GM18861 (cell line): ENCODE data around the gene KLHL26.
"Not testable (repeated sequence)": the region's sequence is repeated elsewhere in the genome, so short reads cannot be mapped to it uniquely, and the experiment has no call there.

Experiments
- ATAC-seq: cut with Tn5 transposase; IDR thresholded peaks from one replicate; pipeline ENCODE4 v1.9.1; 2021; ENCODE audit not compliant: unreplicated experiment

Gene KLHL26

DNA sequence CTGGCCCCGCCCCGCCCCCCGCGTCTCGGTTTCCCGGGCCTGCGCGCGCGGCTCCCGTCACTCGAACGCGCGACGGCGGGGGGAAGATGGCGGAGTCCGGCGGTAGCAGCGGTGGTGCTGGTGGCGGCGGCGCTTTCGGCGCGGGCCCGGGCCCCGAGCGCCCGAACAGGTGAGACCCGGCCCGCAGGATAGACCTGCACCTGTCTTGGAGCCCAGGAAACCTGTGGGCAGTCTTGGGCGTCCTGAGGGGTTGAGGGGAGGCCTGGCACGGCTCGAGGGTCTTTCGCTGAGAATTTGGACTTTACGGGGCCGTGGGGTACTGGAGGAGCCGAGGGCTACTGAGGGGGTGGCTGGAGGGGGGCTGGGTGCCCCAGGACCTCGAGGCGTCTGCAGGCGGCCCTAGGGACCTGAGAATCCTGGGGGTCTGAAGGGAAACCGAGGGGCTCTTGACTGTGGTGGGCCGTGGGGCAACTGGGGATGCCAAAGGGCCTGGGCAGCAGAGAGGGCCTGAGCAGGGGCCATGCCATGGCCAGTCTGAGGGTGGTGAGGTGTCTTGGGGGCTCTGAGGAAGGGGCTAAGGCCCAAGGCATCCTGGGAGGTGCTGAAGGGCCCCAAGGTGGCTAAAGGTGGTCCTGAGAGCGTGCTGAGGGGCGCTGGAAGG lies at the start of gene KLHL26:
Gene KLHL26 (plus strand): TSS at position 60 of the 661 bp plus-strand sequence. CDS start 27 bp downstream, at position 87.
- ATAC-seq, result no peak

DNA sequence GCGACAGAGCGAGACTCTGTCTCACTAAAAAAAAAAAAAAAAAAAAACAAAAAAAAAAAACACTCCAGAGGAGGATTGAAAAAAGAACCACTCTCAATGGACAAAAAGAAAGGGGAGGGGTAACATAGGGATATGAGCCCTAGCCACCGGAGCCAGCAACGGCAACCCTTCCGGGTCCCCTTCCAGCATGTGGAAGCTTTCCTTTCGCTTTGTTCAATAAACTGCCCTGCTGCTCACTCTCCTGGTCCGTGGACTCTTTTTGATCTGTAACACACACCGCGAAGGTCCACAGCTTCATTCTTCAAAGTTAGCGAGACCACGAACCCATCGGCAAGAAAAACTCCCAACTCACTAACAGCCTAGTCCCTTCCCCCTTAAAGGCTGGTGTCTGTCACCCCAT lies 49.3 kb upstream of the KLHL26 start:
- no peak for ATAC-seq

GRCh38 chr19:18587962-18588610 lies 48.7 kb upstream of the KLHL26 start:
- no peak for ATAC-seq

- peak; percentile 72 for ATAC-seq
These were observed 48.0 kb upstream of the KLHL26 start, which contains the start of gene REX1BD for GRCh38 chr19:18588611-18589379. Gene REX1BD (plus strand): TSS chr19:18588798. CDS start chr19:18588802, 4 bp downstream.

DNA sequence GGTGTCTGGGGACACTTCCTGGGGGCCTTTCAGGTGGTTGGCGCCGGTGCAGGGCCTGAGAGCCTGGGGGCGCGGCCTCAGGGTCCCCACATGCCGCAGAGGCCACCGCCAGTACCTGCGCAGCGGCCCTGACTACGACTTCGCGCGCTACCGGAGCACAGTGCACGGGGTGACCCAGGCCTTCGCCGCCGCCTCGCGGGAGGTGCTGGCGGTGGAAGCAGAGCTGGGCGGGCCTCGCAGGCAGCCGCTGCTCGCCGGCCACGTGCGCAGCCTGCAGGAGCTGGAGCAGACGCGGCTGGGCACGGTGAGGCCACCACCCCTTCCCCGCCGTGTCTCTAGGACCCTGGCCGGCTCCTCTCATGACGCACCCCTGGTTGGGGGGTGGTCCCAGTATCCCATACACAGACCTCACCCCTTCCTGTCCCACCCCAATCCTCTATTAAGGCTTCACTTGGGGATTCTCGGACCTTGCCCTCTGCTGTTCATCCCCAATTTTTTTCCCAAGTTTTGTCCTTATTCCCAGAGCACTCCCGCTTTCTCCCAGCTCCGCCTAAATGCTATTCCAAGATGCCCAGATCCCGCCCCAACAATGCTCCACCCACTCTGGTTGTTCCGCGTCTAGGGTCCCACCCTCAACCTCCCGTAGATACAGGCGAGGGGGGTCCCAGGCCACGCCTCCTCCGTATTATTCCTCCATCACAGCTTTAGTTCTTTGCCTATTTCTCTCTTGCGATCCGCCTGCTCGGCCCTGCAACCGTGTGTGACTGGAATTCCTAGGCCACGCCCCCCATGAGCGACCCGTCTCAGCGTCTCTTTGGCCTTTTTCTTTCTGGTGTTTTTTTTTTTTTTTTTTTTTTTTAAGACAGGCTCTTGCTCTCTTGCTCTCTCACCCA lies 47.2 kb upstream of the KLHL26 start:
- no peak for ATAC-seq

DNA sequence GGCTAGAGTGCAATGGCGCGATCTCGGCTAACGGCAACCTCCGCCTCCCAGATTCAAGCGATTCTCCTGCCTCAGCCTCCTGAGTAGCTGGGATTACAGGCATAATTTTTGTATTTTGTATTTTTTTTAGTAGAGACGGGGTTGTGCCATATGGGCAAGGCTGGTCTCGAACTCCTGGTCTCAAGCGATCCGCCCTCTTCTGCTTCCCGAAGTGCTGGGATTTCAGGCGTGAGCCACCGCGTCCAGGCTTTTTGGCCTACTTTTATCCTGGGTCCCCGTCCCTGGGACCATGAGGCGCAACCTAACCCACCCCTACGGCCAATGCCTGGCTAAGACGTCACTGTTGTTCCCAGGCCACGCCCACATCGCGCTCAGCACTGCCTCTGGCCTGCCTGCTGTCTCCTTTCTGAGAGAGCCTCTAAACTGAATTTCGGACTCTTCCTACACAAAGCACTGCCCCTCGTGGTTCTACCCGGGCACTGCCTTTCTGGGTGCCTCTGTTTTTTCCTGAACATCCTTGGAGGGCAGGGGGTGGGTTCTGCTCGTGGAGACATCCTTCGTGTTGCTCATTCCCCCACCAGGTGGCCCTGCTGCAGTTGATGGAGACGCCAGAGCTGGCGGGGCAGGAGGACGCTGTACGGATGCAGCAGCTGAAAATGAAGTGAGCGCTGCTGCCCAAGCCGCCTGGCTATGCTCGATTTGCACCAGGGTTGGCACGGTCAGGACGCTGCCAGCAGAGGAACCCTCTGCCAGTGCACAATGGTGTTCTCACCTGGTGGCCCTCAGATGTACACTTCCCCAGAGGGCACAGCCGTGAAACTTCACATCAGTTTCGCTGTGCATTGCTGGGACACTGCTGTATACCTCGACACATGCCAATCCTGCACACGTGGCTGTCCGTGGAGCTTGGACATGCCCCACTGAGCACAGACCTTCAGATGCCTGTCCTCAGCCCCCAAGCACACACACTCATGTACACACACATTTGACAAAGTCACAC lies 46.3 kb upstream of the KLHL26 start:
- no peak for ATAC-seq

DNA sequence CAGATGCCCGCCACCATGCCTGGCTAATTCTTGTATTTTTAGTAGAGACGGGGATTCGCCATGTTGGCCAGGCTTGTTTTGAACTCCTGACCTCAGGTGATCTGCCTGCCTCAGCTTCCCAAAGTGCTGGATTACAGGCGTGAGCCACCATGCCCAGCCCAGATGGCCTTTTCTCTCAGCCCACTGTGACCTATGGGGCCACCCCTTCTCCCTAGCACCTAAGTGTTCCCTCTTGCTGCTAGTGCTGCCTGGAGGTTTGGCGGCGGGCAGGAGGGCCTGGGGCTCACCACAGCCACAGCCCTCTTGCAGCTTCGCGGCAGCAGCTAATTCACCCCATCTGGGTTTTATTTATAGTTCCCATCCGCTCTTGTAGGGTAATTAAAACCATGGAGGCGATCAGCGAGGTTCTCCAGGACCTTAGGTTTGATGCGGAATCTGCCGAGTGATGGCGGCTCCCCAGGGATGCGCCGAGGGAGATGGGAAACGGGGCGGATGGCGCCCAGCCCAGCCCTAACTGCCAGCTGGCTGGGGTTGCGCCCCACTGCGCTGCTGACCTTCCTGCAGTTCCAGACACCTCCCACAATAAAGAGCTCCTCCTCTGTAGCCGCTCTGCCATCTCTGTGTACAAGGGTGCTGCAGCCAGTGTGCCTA lies 45.0 kb upstream of the KLHL26 start:
- ATAC-seq, result no peak

DNA sequence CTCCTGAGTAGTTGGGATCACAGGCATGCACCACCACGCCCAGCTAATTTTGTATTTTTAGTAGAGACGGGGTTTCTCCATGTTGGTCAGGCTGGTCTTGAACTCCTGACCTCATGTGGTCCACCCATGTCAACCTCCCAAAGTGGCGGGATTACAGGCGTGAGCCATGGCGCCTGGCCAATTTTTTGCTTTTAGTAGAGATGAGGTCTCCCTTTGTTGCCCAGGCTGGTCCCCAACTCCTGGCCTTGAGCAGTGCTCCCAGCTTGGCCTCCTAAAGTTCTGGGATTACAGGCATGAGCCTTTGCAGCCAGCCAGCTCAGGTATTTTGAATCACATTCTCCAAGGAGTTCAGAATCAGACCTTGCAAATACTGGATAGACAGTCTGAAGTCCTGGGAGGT lies 44.1 kb upstream of the KLHL26 start:
- not testable (repeated sequence) for ATAC-seq

- ATAC-seq, result no peak
These were observed 43.3 kb upstream of the KLHL26 start for GRCh38 chr19:18593367-18594095.

- ATAC-seq, result peak; percentile 52
These were observed 42.6 kb upstream of the KLHL26 start for GRCh38 chr19:18594096-18594823.

DNA sequence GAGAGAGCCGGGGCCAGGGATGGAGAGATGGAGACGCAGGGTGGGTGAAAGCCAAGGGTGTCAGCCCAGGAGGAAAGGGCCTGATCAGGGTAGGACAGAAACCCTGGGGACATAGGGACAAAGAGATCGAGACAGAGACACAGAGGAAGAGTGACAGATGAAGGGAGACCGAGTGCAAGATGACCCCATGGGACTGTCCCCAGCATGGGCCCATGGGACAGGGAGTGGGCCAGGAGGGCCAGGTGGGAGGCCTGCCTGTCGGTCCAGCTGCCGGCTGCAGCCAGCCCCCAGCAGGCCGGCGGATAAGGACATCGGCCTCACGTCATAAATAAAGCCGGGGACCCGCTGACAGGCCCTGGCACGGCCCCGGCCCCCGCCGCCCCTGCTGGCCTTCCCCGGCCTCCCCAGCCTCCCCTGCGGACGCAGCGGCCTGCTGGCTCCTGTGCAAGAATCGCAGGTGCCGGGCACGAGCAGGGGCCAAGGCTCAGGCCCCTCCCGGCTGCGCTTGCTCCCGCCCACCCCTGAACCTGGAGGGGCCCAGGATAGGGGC lies 41.9 kb upstream of the KLHL26 start:
- no peak for ATAC-seq

DNA sequence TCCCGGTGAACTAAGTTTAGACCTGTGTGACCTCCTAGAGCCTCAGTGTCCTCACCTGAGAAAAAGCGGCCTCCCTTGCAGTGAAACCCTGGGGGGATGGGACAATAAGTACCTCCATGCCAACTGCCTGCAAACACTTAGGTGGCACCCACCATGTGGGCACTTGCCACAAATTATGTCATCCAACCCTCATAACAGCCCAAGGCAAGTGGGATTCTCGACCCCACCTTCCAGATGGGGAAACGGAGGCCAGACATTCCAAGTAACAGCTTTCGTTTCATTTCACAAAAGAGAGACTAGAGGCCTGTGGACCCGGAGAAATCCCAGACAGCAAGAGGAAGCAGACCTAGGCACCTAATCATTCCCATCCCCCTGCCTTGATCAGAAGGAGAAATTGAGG lies 41.4 kb upstream of the KLHL26 start:
- ATAC-seq, result no peak

GRCh38 chr19:18596752-18597157 lies 40.1 kb upstream of the KLHL26 start:
- no peak for ATAC-seq

- ATAC-seq, result no peak
These were observed 38.8 kb upstream of the KLHL26 start for GRCh38 chr19:18597809-18598660.

DNA sequence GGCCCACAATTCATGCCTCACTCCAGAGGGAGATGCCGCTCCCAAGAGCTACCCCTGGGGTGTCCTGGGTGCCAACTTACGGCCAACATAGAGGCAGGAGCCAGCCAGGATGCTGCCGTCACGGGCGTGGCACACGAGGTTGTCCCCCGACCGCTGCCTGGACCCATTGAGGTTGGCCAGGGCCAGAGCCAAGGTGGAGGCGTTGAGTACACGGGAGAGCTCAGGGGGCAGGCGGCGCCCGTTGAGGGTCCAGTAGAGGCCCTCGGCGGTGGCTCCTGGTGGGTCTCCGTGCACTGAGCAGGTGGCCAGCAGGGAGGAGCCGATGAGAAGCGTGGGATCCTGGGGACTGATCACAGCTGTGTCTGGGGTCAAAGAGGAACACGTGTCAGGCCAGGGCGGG lies 37.3 kb upstream of the KLHL26 start:
- no peak for ATAC-seq

DNA sequence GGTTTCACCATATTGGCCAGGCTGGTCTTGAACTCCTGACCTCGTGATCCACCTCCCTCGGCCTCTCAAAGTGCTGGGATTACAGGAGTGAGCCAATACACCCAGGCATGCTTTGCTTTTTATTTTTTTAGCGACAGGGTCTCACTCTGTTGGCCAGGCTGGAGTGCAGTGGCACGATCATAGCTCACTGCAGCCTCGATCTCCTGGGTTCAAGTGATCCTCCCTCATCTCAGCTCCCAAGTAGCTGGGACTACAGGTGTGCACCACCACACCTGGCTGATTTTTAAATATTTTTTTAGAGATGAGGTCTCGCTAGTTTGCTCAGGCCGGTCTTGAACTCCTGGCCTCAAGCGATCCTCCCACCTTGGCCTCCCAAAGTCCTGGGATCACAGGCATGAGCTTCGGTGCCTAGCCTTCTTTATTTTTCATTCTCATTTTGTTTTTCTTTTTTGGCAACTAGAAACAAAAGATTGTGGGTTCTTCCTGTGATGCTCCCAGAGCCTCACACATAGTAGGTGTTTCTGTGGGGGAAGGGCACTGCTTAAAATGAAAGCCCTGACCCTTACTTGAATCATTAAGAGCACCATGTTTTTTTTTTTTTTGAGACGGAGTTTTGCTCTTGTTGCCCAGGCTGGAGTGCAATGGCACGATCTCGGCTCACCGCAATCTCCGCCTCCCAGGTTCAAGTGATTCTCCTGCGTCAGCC lies 36.0 kb upstream of the KLHL26 start:
- ATAC-seq, result not testable (repeated sequence)
